Measurements from ENCODE around the gene ERMP1.

The ERMP1 gene

GRCh38 chr9:5854063-5854790, 21.3 kb upstream of the ERMP1 start:
- no peak for DNase-seq (ENCODE audit: low read depth in 2 of 2)

GRCh38 chr9:5853617-5854016, 20.7 kb upstream of the ERMP1 start:
- DNase-seq (ENCODE audit: low read depth in 2 of 2): no peak

DNA sequence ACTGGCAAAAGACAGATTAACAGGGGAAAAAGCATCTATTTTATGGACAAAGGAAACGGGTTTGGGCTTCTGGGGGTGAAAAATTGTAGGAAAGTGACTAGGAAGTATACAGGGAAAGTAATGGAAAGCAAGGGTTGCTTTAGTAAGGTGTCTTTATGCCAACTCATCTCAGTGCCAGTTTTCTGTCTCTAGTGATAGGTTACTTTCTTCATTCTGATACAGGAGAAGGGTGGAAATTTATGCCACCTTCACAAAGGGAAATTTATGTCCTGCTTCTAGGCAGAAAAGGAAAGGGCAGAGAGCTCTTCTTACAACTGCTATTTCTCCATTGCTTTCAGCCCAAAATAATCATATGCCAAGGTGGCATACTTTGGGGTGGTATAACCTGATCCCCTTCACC, 20.1 kb upstream of the ERMP1 start:
- DNase-seq (ENCODE audit: low read depth in 2 of 2): no peak

DNA sequence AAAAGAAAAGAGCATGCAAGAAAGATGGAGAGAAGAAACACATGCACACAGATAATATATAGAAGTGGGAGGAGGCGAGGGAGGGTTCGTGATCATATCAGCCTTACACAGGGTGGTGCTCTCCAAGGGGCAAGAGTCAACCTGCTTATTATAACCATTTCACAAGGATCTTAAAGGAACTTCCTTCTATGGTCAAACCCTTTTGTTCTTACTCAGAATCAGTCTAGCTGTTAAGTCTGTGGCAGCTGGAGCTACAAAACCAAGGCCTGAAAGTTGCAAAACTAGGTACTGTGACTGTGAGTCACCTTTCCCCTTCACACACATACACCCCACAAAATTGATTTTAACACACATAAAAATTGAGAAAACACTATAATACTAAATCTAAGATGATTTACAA, 18.5 kb upstream of the ERMP1 start:
- no peak for DNase-seq (ENCODE audit: low read depth in 2 of 2)

- DNase-seq (ENCODE audit: low read depth in 2 of 2): no peak
Observed at GRCh38 chr9:5850724-5851122, 17.8 kb upstream of the ERMP1 start.

GRCh38 chr9:5848372-5848882, 15.5 kb upstream of the ERMP1 start:
- DNase-seq (ENCODE audit: low read depth in 2 of 2): no peak

- DNase-seq (ENCODE audit: low read depth in 2 of 2): no peak
Observed at GRCh38 chr9:5846501-5846921, 13.6 kb upstream of the ERMP1 start.

- DNase-seq (ENCODE audit: low read depth in 2 of 2): no peak
Observed at GRCh38 chr9:5846096-5846495, 13.2 kb upstream of the ERMP1 start.

GRCh38 chr9:5845157-5845531, 12.2 kb upstream of the ERMP1 start:
- no peak for DNase-seq (ENCODE audit: low read depth in 2 of 2)

DNA sequence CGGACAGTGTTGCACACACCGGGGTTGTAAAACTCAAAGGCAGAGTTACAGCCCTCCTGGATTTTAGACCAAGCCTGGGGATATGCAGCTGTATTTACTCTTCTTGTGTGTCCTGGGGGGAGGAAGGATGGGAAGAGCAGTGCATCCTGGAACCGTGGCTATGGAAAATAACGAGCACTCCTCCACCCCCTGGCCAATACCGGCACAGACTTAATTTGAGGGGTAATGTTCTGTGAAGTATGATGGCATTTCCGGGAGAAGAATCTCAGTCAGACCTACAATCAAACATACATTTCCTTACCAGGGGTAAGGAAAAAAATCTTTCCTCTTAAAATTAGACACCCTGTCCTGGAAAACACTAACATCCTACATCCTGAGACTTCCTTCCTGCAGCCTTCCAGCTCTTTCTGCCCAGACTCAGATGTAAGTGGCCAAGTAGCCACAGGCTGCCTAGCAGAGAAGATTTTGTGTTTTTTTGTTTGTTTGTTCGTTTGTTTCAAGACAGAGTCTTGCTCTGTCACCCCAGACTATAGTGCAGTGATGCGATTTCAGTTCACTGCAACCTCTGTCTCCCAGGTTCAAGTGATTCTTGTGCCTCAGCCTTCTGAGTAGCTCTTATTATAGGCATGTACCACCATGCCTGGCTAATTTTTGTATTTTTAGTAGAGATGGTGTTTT, 11.0 kb upstream of the ERMP1 start:
- no peak for DNase-seq (ENCODE audit: low read depth in 2 of 2)

- no peak for DNase-seq (ENCODE audit: low read depth in 2 of 2)
Observed at GRCh38 chr9:5842929-5843793, 10.2 kb upstream of the ERMP1 start.

GRCh38 chr9:5841771-5842573, 9.1 kb upstream of the ERMP1 start:
- DNase-seq (ENCODE audit: low read depth in 2 of 2): peak in 1 of 2 donors; percentile 17

DNA sequence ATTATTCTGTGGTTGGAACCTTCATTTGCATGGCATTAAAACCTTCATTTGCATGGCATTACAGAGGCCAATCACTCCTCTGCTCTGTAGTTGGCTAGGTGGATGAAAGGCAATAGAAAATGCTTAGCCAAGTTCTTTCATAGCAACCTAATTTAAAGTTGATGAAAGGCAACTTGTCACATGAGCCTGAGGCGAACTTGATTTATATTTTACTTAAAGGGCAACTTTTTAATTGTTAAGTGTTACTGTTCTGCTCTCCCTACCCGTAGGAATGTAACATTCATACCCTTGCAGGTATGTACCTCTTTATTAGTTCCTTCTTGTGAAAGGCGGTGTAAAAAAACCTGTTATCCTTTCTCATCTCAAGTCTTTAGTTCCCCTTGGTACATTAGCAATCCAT, 7.9 kb upstream of the ERMP1 start:
- no peak for DNase-seq (ENCODE audit: low read depth in 2 of 2)

- no peak for DNase-seq (ENCODE audit: low read depth in 2 of 2)
Observed at GRCh38 chr9:5839572-5839902, 6.6 kb upstream of the ERMP1 start.

- no peak for DNase-seq (ENCODE audit: low read depth in 2 of 2)
Observed at GRCh38 chr9:5838884-5839571, 6.1 kb upstream of the ERMP1 start.

GRCh38 chr9:5835808-5836207, 2.9 kb upstream of the ERMP1 start:
- DNase-seq (ENCODE audit: low read depth in 2 of 2): no peak

DNA sequence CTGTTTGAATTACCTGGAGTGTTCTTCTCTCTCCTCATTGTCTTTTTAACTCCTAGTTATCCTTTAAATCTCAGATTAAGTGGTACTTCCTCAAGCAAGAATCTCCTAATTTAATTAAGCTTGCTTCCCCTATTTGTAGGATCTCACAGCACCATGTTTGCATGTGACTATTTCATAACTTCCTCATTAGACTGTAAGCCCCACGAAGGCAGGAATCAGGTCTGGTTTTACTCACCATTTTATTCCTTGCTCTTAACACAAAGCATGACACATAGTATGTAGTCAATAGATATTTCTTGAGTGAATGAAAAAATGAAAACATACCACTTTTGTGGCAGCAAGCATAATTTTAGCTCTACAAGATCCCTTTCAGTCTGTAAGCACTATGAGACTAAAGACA, 1.3 kb upstream of the ERMP1 start:
- no peak for DNase-seq (ENCODE audit: low read depth in 2 of 2)

DNA sequence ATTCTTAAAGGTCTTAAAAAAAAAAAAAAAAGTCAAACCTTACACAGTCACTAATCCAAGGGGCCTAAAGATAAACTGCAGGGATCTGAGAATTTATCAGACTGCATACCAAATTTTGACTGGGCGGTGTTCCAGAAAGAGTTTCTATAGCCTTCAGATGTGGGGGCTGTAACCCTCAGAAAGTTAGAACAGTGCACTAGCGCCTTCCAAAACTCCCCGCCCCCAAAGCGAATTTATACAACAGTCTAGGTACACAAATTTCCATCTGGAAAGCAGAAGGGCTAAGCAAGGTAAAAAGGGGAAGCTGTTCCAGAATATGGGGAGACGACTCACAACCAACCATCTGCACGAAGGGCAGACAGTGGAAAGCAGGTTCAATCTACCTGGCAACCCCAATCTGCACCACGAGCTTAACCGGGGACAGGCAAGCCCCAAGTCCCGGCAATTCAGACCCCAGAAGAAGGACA, 813 bp downstream of the ERMP1 start:
- no peak for DNase-seq (ENCODE audit: low read depth in 2 of 2)

DNA sequence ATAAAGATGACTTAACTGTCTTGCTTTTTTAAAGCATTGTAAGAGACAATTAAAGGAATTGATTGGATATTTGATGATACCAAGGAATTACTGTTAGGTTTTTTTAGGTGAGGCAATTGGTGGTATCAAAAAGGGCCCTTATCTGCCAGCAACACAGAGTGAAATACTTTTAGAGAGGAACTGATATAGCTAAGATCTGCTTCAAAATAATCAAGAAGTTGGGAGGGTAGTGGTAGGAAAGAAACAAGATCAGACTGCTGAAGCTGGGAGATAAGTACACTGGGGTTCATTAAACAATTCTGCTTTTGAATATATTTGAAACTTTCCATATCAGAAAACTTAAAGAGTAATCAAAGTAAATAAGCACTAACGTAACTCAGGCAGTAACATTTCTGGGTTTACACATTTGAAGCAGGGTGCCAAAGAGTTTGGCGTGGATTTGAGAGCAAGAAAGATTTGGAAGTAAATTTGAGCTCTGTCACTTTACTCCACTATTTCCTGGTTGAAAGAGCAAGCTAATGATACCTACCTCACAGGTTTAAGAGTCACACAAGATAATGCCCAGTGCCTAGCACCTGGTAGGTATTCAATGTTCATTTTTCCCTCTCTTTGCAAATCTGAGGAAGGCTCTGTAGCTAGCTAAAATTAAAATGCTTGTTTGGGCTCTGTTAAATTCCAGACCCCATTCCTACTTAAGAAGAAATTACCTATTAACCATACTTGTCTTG, 6.9 kb downstream of the ERMP1 start:
- DNase-seq (ENCODE audit: low read depth in 2 of 2): no peak

DNA sequence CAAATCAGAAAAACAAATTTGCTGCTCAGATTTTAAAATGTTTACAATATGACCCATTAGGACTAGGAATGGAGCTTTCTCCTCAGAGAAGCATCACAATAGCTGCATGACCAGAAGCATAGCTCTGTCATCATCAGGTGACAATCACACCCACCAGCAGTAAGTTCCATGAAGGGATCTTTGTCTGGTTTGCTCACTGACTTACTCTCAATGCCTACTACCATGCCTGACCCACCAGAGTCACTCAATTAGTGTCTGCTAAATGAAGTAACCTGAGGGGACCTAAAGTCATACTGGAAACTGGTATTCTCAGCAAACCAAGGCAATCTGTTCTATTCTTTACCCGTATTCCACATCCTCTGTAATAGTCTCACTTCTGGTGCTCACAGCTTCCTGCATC, 7.7 kb downstream of the ERMP1 start:
- DNase-seq (ENCODE audit: low read depth in 2 of 2): no peak
